GM10248 (cell line): ENCODE measurements around the gene ARAP2.

Experiments used
- CTCF ChIA-PET: fragments of 300-600 bp; sonication (Branson Sonifier 250); formaldehyde crosslinking; extraction: SDS; loops from one replicate; lab custom pipeline; 2021; ENCODE audit warnings: antibody characterized with exemption; lab: Yijun Ruan, JAX
- POLR2A ChIA-PET: fragments of 350-650 bp; sonication (Branson Sonifier 250); formaldehyde crosslinking; extraction: SDS; loops from one replicate; lab custom pipeline; 2020; ENCODE audit warnings: antibody characterized with exemption; lab: Yijun Ruan, JAX
- DNase-seq: peaks from one replicate; pipeline ENCODE4 v3.0.0; 2012; ENCODE audit errors: extremely low spot score
- CTCF ChIP-seq: IDR thresholded peaks from 2 replicates; pipeline ENCODE4 v1.5.1; 2012; ENCODE audit warnings: mild to moderate bottlenecking, low read depth; ENCODE audit errors: extremely low read depth, missing control alignments, control extremely low read depth

ARAP2 gene

GRCh38 chr4:36213977-36214376, 30.3 kb downstream of the ARAP2 start:
- POLR2A ChIA-PET: no interaction called here

GRCh38 chr4:36211084-36211483, 33.2 kb downstream of the ARAP2 start:
- ChIA-PET POLR2A (no interaction called here), CTCF (interaction anchor here (0.8 to 5.4 kb wide), 3 partner anchors 11 to 20 kb away, joined by 3 to 34 read pairs (median 3); no protein-coding TSS in a partner anchor)
- no peak for DNase-seq
- no peak for TF ChIP-seq CTCF

More at GRCh38 chr4:36213977-36214376, 30.3 kb downstream of the ARAP2 start:
- no peak for DNase-seq
- no peak for TF ChIP-seq CTCF
- CTCF ChIA-PET: interaction anchor here (0.9 to 5.4 kb wide), 11 partner anchors 8 to 186 kb away, joined by 3 to 34 read pairs (median 5); partner anchors contain the start of gene ARAP2

- DNase-seq: no peak
- ChIA-PET POLR2A (no interaction called here), CTCF (interaction anchor here (1.1 to 5.4 kb wide), 2 partner anchors 10 to 18 kb away, joined by 3 to 34 read pairs; no protein-coding TSS in a partner anchor)
- no peak for TF ChIP-seq CTCF
Observed at GRCh38 chr4:36209941-36210649, 34.2 kb downstream of the ARAP2 start.

- DNase-seq: peak; percentile 20
- POLR2A ChIA-PET: no interaction called here
- TF ChIP-seq CTCF: no peak
- CTCF ChIA-PET: interaction anchor here (0.9 to 1.4 kb wide), 2 partner anchors 17 to 49 kb away, joined by 3 read pairs; no protein-coding TSS in a partner anchor
Observed at GRCh38 chr4:36208893-36209473, 35.3 kb downstream of the ARAP2 start.

GRCh38 chr4:36207831-36208520, 36.3 kb downstream of the ARAP2 start:
- ChIA-PET POLR2A (no interaction called here), CTCF (interaction anchor here (0.9 to 1.5 kb wide), 5 partner anchors 9 to 192 kb away, joined by 3 to 5 read pairs (median 4); no protein-coding TSS in a partner anchor)
- TF ChIP-seq CTCF: no peak
- DNase-seq: no peak

GRCh38 chr4:36207367-36207766, 36.9 kb downstream of the ARAP2 start:
- POLR2A ChIA-PET: no interaction called here
- no peak for DNase-seq
- CTCF ChIA-PET: interaction anchor here (1.2 to 1.6 kb wide), 4 partner anchors 9 to 192 kb away, joined by 3 to 5 read pairs (median 4); no protein-coding TSS in a partner anchor
- no peak for TF ChIP-seq CTCF
